H1 (cell line): ENCODE data around the gene ALK. TPM values are rescaled to one million over a fixed set of nuclear protein-coding genes. Genes with fewer than 3 reads are reported as not detected.

Experiments
- CTCF ChIP-seq, 3 experiments: IDR thresholded peaks; 1 replicate in 2 of 3; 2 replicates in 1 of 3; pipeline versions ENCODE4 v1.5.1 to v1.6.1; 2011; ENCODE audit warnings: low read length in 3 of 3, mild to moderate bottlenecking in 3 of 3, inconsistent platforms in 2 of 3, low read depth in 1 of 3, moderate library complexity in 1 of 3; ENCODE audit not compliant: insufficient read depth in 1 of 3; ENCODE audit errors: control extremely low read depth in 1 of 3
- SIN3A ChIP-seq, 2 experiments: IDR thresholded peaks in 1 of 2; conservative IDR thresholded peaks in 1 of 2; 2 replicates each; pipeline ENCODE4 v1.6.1; 2011 to 2012; ENCODE audit warnings: low read length in 2 of 2, improper control_type of control experiment in 1 of 2, low read depth in 1 of 2, mild to moderate bottlenecking in 1 of 2
- USF2 ChIP-seq: IDR thresholded peaks from 2 replicates; pipeline ENCODE4 v1.6.1; 2011; ENCODE audit warnings: low read length, improper control_type of control experiment
- polyA plus RNA-seq, 7 experiments: library from polyadenylated mRNA; depleted of rRNA in 3 of 7; stranded (reverse) in 5 of 7; unstranded in 2 of 7; fragments of >200 nt in 5 of 7; fragments of 200-250 nt in 2 of 7; gene quantifications; 1 replicate in 5 of 7; 2 replicates in 1 of 7; 4 replicates in 1 of 7; pipeline versions ENCODE4 v1.2.1 to v1.2.3, GENCODE V29; 2011 to 2013; ENCODE audit warnings: missing spikeins in 2 of 7, mixed read lengths in 2 of 7
- total RNA-seq: library from RNA; stranded (reverse); fragmentation: NEBNext Ultra II Directional; extraction: Animal tissue kit (Norgen Biotek cat#: 25700); gene quantifications from 2 replicates; pipeline ENCODE4 v1.2.1, GENCODE V29; 2021
- TF ChIP-seq, protein P1 (sequence below): IDR thresholded peaks from 2 replicates; pipeline ENCODE4 v1.6.1; 2012; ENCODE audit warnings: inconsistent platforms
- TF ChIP-seq, protein P2 (sequence below): IDR thresholded peaks from 2 replicates; pipeline ENCODE4 v1.6.1; 2012; ENCODE audit warnings: low read length, inconsistent platforms

Gene ALK
- total and polyA plus RNA-seq, 2 of the 8 experiments (the other 6 are each of a cell fraction or from before 2014, with no cell fraction given) = 0.02 to 0.09 TPM

DNA sequence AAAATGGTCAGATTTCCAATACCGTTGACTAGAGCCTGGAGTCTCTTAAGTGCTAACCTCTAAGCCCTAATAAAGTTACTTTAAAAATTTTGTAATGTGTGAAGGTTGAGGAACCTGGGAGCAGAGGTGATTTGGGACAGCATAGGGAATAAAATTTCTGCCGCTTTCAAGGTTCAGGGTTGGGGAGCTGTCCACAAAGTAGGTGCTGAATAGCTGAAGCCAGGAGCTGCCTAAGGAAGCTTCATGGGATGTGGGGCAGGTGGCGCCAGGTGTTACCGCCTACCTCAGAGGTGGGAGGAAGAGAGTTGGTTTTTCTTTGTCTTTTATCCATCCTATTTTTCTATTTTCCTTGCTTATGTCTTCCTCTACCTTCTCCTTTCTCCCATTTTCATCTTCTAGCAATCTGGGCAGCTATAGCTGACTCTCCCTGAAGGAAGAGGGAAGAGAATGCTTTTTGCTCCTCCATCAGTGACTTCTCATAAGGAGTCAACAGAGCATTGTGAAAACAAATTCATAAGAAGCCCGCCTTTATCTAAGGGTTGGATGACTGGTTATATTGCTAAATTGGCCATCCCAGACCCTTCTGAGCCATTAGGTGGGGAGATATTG lies 627.5 kb downstream of the ALK start (continued):
- TF ChIP-seq, protein P1, sequence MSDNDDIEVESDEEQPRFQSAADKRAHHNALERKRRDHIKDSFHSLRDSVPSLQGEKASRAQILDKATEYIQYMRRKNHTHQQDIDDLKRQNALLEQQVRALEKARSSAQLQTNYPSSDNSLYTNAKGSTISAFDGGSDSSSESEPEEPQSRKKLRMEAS = peak; percentile 90
- TF ChIP-seq SIN3A (conservative IDR thresholded peaks at IDR 0.05 in 1 of 2, IDR thresholded peaks at IDR 0.05 in 1 of 2; ENCODE audit: low read depth in 1 of 2, low read length in 2 of 2) = peak; percentile 62 to 84; a peak in 2 of 4 replicates
- TF ChIP-seq, protein P2, sequence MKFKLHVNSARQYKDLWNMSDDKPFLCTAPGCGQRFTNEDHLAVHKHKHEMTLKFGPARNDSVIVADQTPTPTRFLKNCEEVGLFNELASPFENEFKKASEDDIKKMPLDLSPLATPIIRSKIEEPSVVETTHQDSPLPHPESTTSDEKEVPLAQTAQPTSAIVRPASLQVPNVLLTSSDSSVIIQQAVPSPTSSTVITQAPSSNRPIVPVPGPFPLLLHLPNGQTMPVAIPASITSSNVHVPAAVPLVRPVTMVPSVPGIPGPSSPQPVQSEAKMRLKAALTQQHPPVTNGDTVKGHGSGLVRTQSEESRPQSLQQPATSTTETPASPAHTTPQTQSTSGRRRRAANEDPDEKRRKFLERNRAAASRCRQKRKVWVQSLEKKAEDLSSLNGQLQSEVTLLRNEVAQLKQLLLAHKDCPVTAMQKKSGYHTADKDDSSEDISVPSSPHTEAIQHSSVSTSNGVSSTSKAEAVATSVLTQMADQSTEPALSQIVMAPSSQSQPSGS = no peak
- TF ChIP-seq USF2 = no peak
- TF ChIP-seq CTCF (IDR thresholded peaks at IDR 0.05; ENCODE audit: control extremely low read depth in 1 of 3, insufficient read depth in 1 of 3, low read depth in 1 of 3, low read length in 3 of 3) = peak; percentile 10 to 40 (median 21); a peak in 3 of 4 replicates
- TF ChIP-seq, all 59 proteins: peak for 9
